Measurements from ENCODE around the gene L3MBTL3.

GRCh38 chr6:130070326-130070725 is 51.9 kb downstream of the L3MBTL3 start:
- no peak for TF ChIP-seq CTCF (IDR thresholded peaks at IDR 0.05 in 2 of 3, conservative IDR thresholded peaks at IDR 0.05 in 1 of 3; ENCODE audit: control insufficient read depth in 2 of 3, extremely low read depth in 1 of 3, insufficient read depth in 1 of 3, low read depth in 3 of 3, low read length in 3 of 3)
- no peak for TF ChIP-seq POLR2AphosphoS5 (IDR thresholded peaks at IDR 0.05; ENCODE audit: low read length)
- no peak for TF ChIP-seq TAF1 (IDR thresholded peaks at IDR 0.05; ENCODE audit: borderline replicate concordance, low read depth, low read length)
- no peak for TF ChIP-seq NFYB (IDR thresholded peaks at IDR 0.05; ENCODE audit: insufficient read depth, low read depth, low read length)
- no peak for TF ChIP-seq CHD2 (IDR thresholded peaks at IDR 0.05; ENCODE audit: borderline replicate concordance, low read depth, low read length)
- TF ChIP-seq BCLAF1 (IDR thresholded peaks at IDR 0.05), result no peak
- TF ChIP-seq SUPT20H (IDR thresholded peaks at IDR 0.05; ENCODE audit: borderline replicate concordance, control insufficient read depth, low read depth, low read length), result no peak
- TF ChIP-seq POLR2A (IDR thresholded peaks at IDR 0.05; ENCODE audit: low read depth, low read length), result no peak
